Uterus (tissue), 4 donors: ENCODE measurements around the gene COPS7A. TPM values are rescaled to one million over a fixed set of nuclear protein-coding genes. Genes with fewer than 3 reads are reported as not detected.
A peak's percentile ranks its signal among the peaks of the same experiment; 100 is the strongest.

Experiments used
- DNase-seq, 2 donors: peaks; one replicate each; pipeline ENCODE4 v3.0.0-alpha.2; 2019 to 2020
- H3K27ac ChIP-seq, 2 donors: fragments of 200-600 bp; sonication (generic); 1 replicate in 1 of 2; 2 replicates in 1 of 2; pipeline ENCODE4 v1.5.1; 2016 to 2018
- H3K27me3 ChIP-seq, 2 donors: fragments of 200-600 bp; sonication (generic); one replicate each; pipeline ENCODE4 v1.5.1; 2018 to 2019; ENCODE audit warnings: control low read depth in 1 of 2
- H3K36me3 ChIP-seq, 2 donors: fragments of 200-600 bp; sonication (generic); one replicate each; pipeline ENCODE4 v1.5.1; 2019; ENCODE audit warnings: control low read depth in 1 of 2
- H3K4me1 ChIP-seq, 2 donors: fragments of 200-600 bp; sonication (generic); one replicate each; pipeline ENCODE4 v1.5.1; 2018 to 2019; ENCODE audit warnings: control low read depth in 1 of 2
- H3K4me3 ChIP-seq, 2 donors: fragments of 200-600 bp; sonication (generic); 1 replicate in 1 of 2; 2 replicates in 1 of 2; pipeline ENCODE4 v1.5.1; 2018 to 2019; ENCODE audit warnings: mild to moderate bottlenecking in 1 of 2
- H3K9me3 ChIP-seq, 2 donors: fragments of 200-600 bp; sonication (generic); one replicate each; pipeline ENCODE4 v1.5.1; 2019; ENCODE audit warnings: control low read depth in 1 of 2
- POLR2A ChIP-seq, 2 donors: fragments of 450-650 bp; IDR thresholded peaks; one replicate each; pipeline ENCODE4 v1.6.1; 2016; ENCODE audit warnings: antibody characterized with exemption in 2 of 2, mild to moderate bottlenecking in 1 of 2, moderate library complexity in 1 of 2
- intact Hi-C: fragments of 100-400 bp; cut with DNase I; formaldehyde crosslinking; loops from one replicate; pipeline ENCODE4 v1.15.1; 2023; ENCODE audit warnings: low total_unique reads
- total RNA-seq, 4 donors: library from RNA; depleted of rRNA in 3 of 4; stranded (reverse); fragments of >200 nt in 3 of 4; gene quantifications; one replicate each; pipeline versions ENCODE4 v1.1.0 to v1.2.4, GENCODE V29; 2014 to 2023
- TF ChIP-seq, protein P1 (sequence below), 4 experiments: fragments of 200-600 bp in 2 of 4; fragments of 450-650 bp in 2 of 4; sonication (generic) in 2 of 4; IDR thresholded peaks; one replicate each; pipeline ENCODE4 v1.5.1; 2016 to 2019; ENCODE audit warnings: antibody characterized with exemption in 4 of 4, mild to moderate bottlenecking in 2 of 4, moderate library complexity in 1 of 4
- donor health status: DM: yes; HTN: yes; CAD: no.

The COPS7A gene, protein sequence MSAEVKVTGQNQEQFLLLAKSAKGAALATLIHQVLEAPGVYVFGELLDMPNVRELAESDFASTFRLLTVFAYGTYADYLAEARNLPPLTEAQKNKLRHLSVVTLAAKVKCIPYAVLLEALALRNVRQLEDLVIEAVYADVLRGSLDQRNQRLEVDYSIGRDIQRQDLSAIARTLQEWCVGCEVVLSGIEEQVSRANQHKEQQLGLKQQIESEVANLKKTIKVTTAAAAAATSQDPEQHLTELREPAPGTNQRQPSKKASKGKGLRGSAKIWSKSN
- 10 to 100 TPM; 35.6 to 50.3 (median 37.7) TPM for total RNA-seq

DNA sequence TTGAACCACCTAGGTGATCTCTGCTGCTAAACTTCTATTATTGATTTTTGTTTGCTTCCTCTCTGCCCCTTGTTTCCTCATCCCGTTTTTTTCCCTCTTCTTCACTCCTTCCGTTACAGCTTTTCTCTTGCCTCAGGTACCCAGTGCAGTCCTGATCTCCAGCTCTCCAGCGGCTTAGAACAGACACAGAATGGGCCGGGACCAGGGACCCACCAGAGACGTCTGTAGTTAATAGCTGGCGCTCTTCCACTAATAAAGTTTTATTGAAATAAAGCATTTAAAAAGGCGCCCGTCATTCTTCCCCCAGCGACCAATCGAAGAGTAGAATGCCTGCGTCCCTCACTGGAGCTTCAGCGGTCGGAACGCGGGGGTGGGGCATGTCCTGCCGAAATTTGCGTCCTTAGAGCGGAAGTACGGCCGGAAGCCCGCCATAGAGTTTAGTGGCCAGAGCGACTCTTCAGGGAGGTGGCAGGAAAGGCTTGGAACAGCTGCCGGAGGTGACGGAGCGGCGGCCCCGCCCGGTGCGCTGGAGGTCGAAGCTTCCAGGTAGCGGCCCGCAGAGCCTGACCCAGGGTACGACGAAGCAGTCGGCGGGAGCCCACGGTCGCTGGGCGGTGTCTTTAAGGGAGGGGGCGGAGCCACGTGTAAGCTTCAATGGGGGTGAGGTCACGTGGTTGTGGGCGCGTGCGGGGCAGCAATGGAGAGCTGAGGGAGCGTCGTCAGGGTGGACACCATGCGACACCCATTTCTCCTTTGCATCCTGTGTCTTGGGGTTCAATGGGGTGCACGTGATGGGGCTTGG is at the start of gene COPS7A:
Gene COPS7A, plus strand, starts transcription at position 440 of the 802 bp plus-strand sequence. CDS start 611 bp downstream, outside the sequence.
- H3K27me3 ChIP-seq: no peaks in the 10 kb centered on the region
- H3K4me1 ChIP-seq: no peaks in the 10 kb centered on the region
- H3K4me3 ChIP-seq: peak within 1 kb of the TSS; percentile 64 to 79
- intact Hi-C loops: no loop called here
- no peaks in the 10 kb centered on the region for H3K9me3 ChIP-seq
- H3K36me3 ChIP-seq: no peaks in the 10 kb centered on the region
- DNase-seq: peak; percentile 97 to 98
- peak within 1 kb of the TSS; percentile 77 to 87 for H3K27ac ChIP-seq
- peak in 1 of 2 donors; percentile 67 for TF ChIP-seq POLR2A (IDR thresholded peaks at IDR 0.05)
- TF ChIP-seq, protein P1, sequence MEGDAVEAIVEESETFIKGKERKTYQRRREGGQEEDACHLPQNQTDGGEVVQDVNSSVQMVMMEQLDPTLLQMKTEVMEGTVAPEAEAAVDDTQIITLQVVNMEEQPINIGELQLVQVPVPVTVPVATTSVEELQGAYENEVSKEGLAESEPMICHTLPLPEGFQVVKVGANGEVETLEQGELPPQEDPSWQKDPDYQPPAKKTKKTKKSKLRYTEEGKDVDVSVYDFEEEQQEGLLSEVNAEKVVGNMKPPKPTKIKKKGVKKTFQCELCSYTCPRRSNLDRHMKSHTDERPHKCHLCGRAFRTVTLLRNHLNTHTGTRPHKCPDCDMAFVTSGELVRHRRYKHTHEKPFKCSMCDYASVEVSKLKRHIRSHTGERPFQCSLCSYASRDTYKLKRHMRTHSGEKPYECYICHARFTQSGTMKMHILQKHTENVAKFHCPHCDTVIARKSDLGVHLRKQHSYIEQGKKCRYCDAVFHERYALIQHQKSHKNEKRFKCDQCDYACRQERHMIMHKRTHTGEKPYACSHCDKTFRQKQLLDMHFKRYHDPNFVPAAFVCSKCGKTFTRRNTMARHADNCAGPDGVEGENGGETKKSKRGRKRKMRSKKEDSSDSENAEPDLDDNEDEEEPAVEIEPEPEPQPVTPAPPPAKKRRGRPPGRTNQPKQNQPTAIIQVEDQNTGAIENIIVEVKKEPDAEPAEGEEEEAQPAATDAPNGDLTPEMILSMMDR (IDR thresholded peaks at IDR 0.05): no peak

DNA sequence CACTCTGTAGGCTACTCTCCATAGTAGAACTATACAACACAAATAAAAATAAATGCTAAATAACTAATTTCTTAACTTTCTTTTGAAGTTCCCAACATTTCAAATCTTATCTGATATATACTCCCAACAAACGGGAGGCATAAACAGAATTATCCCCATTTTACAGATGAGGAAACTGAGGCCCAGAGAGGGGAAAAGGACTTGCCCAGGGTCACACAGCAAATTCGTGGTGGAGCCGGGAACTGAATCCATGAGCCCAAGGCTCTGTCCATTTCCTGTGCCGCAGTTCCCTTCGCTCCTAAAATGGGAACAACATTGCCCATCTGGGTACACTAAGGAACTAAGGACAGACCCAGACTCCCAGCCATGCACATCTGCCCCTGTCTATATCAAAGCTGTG is 46.9 kb upstream of the COPS7A start:
- Histone ChIP-seq H3K4me3 (no peak overlapping the region), H3K27ac (no peak overlapping the region), H3K4me1 (no peaks in the 10 kb centered on the region), H3K9me3 (no peaks in the 10 kb centered on the region), H3K36me3 (no peaks in the 10 kb centered on the region), H3K27me3 (no peaks in the 10 kb centered on the region)
- TF ChIP-seq, protein P1 (IDR thresholded peaks at IDR 0.05): no peak
- no peak for TF ChIP-seq POLR2A (IDR thresholded peaks at IDR 0.05)
- intact Hi-C loops: no loop called here
- DNase-seq: no peak

DNA sequence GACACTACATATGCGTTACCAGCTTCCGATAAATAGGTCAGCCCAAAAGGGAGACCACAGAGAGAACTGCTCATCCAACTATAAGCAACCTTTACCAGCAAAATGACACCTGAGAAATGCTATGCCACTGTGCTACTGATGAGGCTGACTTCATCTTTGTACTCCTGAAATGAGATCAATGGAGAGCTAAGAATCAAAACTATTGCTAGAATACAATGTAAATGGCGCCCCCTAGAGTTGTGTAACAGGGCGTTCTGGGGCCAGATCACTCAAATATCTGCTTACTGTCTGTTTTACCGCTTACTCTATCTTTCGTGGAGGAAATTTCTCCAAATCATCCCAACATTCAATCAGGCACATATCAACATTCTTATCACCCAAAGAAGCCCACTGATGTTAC is 39.2 kb upstream of the COPS7A start:
- DNase-seq: no peak
- Histone ChIP-seq H3K27ac (no peak overlapping the region), H3K4me3 (no peak overlapping the region), H3K27me3 (no peaks in the 10 kb centered on the region), H3K36me3 (no peaks in the 10 kb centered on the region), H3K9me3 (no peaks in the 10 kb centered on the region), H3K4me1 (peaks cover 0 to 17% of the 10 kb centered on the region in 2 donors)
- intact Hi-C loops: no loop called here
- no peak for TF ChIP-seq POLR2A (IDR thresholded peaks at IDR 0.05)
- TF ChIP-seq, protein P1 (IDR thresholded peaks at IDR 0.05): peak in 1 of 4 experiments; percentile 21

DNA sequence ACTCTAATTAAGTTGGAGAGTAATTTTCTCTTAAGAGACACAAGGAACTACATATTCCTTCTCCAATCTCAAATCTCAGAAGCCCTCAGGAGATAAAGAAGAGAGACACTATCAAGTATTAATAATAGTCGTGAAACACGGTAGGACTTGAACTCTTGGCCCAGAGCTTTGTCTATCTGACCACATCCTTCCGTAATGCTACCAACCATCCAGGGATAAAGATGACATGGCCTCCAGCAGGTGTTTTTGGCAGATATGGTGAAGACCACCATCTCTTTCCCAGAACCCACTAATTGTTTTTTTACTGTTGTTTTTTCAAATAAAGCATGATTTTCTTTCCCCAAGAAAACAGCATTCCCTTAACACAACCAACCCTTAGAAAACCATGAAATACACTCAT is 38.0 kb upstream of the COPS7A start:
- Histone ChIP-seq H3K9me3 (no peaks in the 10 kb centered on the region), H3K27me3 (no peaks in the 10 kb centered on the region), H3K4me1 (peaks cover 0 to 21% of the 10 kb centered on the region in 2 donors), H3K36me3 (no peaks in the 10 kb centered on the region), H3K4me3 (no peak overlapping the region), H3K27ac (no peak overlapping the region)
- TF ChIP-seq, protein P1 (IDR thresholded peaks at IDR 0.05): no peak
- TF ChIP-seq POLR2A (IDR thresholded peaks at IDR 0.05): no peak
- intact Hi-C loops: no loop called here
- DNase-seq: no peak

DNA sequence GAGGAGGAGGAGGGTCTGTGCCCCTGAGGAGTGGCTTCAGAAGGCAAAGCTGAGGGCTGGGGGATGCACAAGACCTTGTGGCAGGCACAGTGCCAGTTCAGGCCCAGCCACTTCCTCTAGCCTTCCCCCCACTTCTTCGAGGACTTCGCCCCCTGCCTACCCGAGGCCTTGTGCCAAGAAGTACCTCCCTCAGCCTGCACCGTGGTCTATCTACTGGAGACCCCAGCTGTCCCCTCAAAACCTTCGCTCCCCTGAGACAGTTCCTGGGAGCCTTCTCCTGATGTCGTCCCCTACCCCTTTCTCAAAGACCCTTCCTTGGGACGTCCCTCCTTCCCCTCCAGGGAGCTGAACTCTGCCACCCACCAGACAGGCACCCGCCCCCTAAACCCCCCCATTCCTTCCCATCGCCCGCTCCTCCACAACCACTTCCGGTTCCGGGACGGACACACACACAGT is 35.3 kb upstream of the COPS7A start:
- Histone ChIP-seq H3K9me3 (no peaks in the 10 kb centered on the region), H3K4me1 (peaks cover 0 to 21% of the 10 kb centered on the region in 2 donors), H3K27ac (peak overlapping the region; percentile 99), H3K4me3 (peak overlapping the region; percentile 84 to 98), H3K27me3 (no peaks in the 10 kb centered on the region), H3K36me3 (no peaks in the 10 kb centered on the region)
- TF ChIP-seq POLR2A (IDR thresholded peaks at IDR 0.05): no peak
- TF ChIP-seq, protein P1 (IDR thresholded peaks at IDR 0.05): peak in 1 of 4 experiments; percentile 1
- no peak for DNase-seq
- intact Hi-C loops: no loop called here
